Measurements from ENCODE around the gene NRP2.

DNA sequence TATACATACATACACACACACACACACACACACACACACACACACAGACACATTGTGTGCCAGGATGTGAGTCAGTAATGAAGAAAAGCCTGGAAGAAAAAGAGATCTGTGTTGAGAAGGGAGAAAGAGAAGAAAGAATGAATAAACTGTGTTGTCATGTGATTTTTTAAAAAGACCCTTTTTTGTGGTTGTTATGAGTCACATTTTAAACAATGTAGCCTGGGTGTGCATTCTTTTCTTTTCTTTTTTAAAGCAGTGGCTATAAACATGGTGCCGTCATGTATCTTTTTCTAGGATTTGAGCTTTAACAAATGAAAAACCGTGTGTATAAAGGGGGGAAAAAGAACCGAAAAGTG is 87.2 kb downstream of the NRP2 start:
- no peak for TF ChIP-seq POLR2A (IDR thresholded peaks at IDR 0.05)
- TF ChIP-seq, protein P1, sequence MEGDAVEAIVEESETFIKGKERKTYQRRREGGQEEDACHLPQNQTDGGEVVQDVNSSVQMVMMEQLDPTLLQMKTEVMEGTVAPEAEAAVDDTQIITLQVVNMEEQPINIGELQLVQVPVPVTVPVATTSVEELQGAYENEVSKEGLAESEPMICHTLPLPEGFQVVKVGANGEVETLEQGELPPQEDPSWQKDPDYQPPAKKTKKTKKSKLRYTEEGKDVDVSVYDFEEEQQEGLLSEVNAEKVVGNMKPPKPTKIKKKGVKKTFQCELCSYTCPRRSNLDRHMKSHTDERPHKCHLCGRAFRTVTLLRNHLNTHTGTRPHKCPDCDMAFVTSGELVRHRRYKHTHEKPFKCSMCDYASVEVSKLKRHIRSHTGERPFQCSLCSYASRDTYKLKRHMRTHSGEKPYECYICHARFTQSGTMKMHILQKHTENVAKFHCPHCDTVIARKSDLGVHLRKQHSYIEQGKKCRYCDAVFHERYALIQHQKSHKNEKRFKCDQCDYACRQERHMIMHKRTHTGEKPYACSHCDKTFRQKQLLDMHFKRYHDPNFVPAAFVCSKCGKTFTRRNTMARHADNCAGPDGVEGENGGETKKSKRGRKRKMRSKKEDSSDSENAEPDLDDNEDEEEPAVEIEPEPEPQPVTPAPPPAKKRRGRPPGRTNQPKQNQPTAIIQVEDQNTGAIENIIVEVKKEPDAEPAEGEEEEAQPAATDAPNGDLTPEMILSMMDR (IDR thresholded peaks at IDR 0.05) = no peak
